Activated gamma-delta T cell treated with anti-CD3 and anti-CD28 coated beads, Interleukin-2, amount 50 U/mL, for 16 hours (primary cell): Measurements from ENCODE around the gene PTPRR.

ENCODE experiments used
- DNase-seq: peaks from one replicate; pipeline ENCODE4 v3.0.0-alpha.2; 2020; ENCODE audit warnings: low read depth

Gene PTPRR

GRCh38 chr12:70788774-70789173 lies 131.8 kb downstream of the PTPRR start:
- DNase-seq: no peak

GRCh38 chr12:70787612-70788011 lies 132.9 kb downstream of the PTPRR start:
- no peak for DNase-seq

GRCh38 chr12:70785896-70786295 lies 134.6 kb downstream of the PTPRR start:
- no peak for DNase-seq

GRCh38 chr12:70784042-70784668 lies 136.4 kb downstream of the PTPRR start:
- no peak for DNase-seq

- no peak for DNase-seq
These were observed 137.1 kb downstream of the PTPRR start for GRCh38 chr12:70783455-70783854.

GRCh38 chr12:70779250-70779649 lies 141.3 kb downstream of the PTPRR start:
- no peak for DNase-seq

- DNase-seq: no peak
These were observed 146.5 kb downstream of the PTPRR start for GRCh38 chr12:70774055-70774454.

- no peak for DNase-seq
These were observed 147.7 kb downstream of the PTPRR start for GRCh38 chr12:70772836-70773235.

GRCh38 chr12:70771581-70771980 lies 149.0 kb downstream of the PTPRR start:
- no peak for DNase-seq

- no peak for DNase-seq
These were observed 156.9 kb downstream of the PTPRR start for GRCh38 chr12:70763666-70764065.

- no peak for DNase-seq
These were observed 158.5 kb downstream of the PTPRR start for GRCh38 chr12:70762000-70762399.

GRCh38 chr12:70759161-70759918 lies 161.2 kb downstream of the PTPRR start:
- DNase-seq: no peak

- DNase-seq: no peak
These were observed 162.1 kb downstream of the PTPRR start for GRCh38 chr12:70758494-70758845.

- DNase-seq: no peak
These were observed 162.6 kb downstream of the PTPRR start for GRCh38 chr12:70757830-70758493.

GRCh38 chr12:70756791-70757190 lies 163.7 kb downstream of the PTPRR start:
- no peak for DNase-seq

- no peak for DNase-seq
These were observed 164.4 kb downstream of the PTPRR start for GRCh38 chr12:70756118-70756517.

- DNase-seq: no peak
These were observed 166.2 kb downstream of the PTPRR start for GRCh38 chr12:70754330-70754741.

- DNase-seq: no peak
These were observed 168.2 kb downstream of the PTPRR start for GRCh38 chr12:70752327-70752726.

- DNase-seq: no peak
These were observed 170.6 kb downstream of the PTPRR start for GRCh38 chr12:70749931-70750330.

- no peak for DNase-seq
These were observed 171.7 kb downstream of the PTPRR start for GRCh38 chr12:70748809-70749208.

- no peak for DNase-seq
These were observed 172.9 kb downstream of the PTPRR start for GRCh38 chr12:70747445-70748260.

- no peak for DNase-seq
These were observed 175.5 kb downstream of the PTPRR start for GRCh38 chr12:70745048-70745447.
